C4-2B (cell line): ENCODE data around the gene LTC4S.

Experiments
- H3K27ac ChIP-seq: fragments of 450-650 bp; 2 replicates; pipeline ENCODE4 v1.5.1; 2017
- ZFX ChIP-seq: fragments of 450-650 bp; IDR thresholded peaks from 2 replicates; pipeline ENCODE4 v1.6.1; 2017
- TF ChIP-seq, protein P1 (sequence below): fragments of 450-650 bp; conservative IDR thresholded peaks from 2 replicates; pipeline ENCODE4 v1.5.1; 2017; ENCODE audit warnings: mild to moderate bottlenecking

LTC4S gene

DNA sequence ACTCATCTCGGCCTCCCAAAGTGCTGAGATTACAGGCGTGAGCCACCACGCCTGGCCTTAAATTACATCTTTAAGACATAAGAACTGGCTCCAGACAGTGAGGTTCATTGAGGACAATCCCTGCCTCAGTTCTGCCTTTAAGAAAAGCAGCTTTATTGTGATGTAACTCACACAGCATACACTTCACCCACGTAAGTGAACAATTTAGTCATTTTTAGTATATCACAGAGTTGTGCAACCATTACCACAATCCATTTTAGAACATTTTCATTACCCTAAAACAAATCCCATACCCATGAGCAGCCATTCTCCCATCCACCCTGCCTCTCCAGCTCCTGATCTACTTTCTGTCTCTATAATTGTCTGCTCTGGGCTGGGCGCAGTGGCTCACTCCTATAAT, 24.0 kb upstream of the LTC4S start:
- TF ChIP-seq ZFX = no peak
- TF ChIP-seq, protein P1, sequence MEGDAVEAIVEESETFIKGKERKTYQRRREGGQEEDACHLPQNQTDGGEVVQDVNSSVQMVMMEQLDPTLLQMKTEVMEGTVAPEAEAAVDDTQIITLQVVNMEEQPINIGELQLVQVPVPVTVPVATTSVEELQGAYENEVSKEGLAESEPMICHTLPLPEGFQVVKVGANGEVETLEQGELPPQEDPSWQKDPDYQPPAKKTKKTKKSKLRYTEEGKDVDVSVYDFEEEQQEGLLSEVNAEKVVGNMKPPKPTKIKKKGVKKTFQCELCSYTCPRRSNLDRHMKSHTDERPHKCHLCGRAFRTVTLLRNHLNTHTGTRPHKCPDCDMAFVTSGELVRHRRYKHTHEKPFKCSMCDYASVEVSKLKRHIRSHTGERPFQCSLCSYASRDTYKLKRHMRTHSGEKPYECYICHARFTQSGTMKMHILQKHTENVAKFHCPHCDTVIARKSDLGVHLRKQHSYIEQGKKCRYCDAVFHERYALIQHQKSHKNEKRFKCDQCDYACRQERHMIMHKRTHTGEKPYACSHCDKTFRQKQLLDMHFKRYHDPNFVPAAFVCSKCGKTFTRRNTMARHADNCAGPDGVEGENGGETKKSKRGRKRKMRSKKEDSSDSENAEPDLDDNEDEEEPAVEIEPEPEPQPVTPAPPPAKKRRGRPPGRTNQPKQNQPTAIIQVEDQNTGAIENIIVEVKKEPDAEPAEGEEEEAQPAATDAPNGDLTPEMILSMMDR = no peak

DNA sequence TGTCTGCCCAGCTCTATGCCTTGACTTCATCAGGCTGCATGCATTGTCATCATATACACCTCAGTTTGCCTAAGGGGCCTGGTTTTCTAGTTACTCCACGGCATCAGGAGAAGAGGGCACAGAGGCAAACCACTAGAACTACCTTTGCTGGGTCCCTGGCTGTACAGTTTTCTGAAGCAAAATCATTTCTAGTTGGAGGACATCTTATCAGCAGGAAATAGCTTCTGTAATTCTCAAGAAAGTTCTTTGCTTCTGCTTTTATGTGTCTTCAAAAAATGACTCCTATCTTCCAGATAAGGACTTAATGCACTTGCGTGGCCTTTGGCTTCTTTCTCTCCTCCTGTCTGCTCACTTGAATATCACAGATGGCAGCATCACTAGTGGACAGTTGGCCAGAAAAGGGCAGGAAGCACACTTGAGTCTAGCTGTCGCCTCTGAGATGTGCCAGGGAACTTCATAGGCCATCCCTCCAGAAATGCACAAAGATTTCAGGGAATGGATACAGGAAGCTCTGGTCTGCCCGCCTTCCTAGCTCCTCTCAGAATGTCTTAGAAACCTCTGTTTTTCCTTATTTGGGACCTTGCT, 22.4 kb upstream of the LTC4S start:
- H3K27ac ChIP-seq = no peak overlapping the region
- TF ChIP-seq ZFX = no peak
- TF ChIP-seq, protein P1 = no peak

More for the DNA sequence above, 24.0 kb upstream of the LTC4S start:
- no peak overlapping the region for H3K27ac ChIP-seq

DNA sequence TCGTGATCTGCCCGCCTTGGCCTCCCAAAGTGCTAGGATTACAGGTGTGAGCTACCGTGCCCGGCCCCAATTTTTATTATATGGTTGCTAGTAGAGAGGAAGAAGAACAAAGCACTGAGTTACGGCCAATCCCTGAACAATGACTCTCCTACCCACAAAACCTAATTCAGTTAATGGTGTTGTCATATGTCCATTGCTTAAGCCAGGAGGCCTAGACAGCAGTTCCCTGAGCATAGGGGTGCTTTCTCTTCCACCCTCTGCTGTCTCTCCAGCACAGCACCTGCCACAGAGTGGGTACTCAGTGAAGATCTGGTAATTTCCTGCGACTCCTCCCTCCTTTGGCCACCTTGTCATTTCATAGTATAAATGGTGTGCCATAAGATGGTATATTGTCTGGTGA, 21.4 kb upstream of the LTC4S start:
- TF ChIP-seq, protein P1 = no peak
- TF ChIP-seq ZFX = no peak
- no peak overlapping the region for H3K27ac ChIP-seq

DNA sequence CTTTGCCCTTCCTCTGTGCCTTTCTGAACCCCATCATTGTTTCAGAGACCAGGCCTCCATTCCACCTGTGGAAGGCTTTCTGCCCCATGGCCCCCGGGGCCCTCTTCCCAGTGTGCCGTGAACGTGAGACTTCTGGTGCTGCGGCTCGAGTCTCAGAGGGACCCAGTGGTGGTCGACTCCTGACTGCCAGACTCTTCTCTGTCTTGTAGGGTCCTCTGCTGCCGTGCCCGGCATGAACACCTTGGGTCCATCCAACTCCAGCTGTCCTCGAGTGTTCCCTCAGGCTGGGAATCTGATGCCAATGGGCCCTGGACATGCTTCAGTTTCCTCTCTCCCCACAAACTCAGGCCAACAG, 20.1 kb upstream of the LTC4S start:
- TF ChIP-seq, protein P1 = no peak
- TF ChIP-seq ZFX = no peak
- no peak overlapping the region for H3K27ac ChIP-seq

DNA sequence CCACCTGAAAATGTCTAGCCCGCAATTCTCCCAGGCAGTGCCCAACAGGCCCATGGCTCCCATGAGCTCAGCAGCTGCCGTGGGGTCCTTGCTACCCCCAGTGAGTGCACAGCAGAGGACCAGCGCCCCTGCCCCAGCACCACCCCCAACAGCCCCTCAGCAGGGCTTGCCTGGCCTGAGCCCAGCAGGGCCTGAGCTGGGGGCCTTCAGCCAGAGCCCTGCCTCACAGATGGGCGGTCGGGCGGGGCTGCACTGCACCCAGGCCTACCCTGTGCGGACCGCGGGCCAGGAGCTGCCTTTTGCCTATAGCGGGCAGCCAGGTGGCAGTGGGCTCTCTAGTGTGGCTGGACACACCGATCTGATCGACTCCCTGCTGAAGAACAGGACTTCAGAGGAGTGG, 19.3 kb upstream of the LTC4S start:
- TF ChIP-seq, protein P1 = no peak
- no peak for TF ChIP-seq ZFX
- H3K27ac ChIP-seq = no peak overlapping the region

DNA sequence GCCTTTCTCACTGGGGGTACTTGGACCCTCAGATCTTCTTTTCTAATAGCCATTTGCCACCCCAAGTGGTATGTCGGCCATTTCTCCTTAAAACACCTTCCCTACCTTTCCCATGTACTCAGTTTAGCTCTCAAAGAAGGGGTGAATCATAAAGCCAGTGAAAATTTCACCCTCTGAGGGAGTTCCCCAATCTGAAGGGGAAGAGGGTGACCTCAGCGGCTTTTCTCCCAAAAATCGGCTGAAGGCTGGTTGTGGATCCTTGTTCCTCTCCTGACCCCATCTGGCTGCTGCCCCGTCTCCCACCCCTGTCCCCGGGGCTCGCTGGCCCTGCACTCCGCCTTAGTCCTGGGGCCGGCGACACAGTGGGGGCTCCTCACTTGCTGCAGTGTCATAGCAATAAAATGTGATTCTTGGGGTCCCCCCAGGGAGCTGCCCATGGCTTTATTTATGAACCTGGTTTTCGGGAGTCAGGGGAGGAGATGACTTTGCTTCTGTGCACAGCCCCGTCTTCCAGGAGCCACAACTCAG, 17.3 kb upstream of the LTC4S start:
- TF ChIP-seq, protein P1 = no peak
- no peak for TF ChIP-seq ZFX
- no peak overlapping the region for H3K27ac ChIP-seq

DNA sequence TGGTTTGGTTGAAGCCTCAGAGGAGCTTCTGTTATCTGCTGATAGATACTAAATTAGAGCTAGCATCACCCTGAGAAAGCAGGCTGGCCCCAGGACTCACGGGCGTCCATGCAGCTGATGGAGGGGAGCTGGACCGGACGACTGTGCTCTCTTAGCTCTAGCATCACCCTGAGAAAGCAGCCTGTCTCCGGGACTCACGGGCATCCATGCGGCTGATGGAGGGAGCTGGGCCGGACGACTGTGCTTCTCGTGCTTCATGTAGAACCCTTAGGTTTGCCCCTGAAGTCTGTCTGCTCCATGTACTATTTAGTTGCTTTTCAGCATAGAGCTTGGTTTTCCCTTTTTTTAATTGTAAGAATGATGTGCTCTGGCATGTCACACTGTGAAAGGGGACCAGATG, 16.3 kb upstream of the LTC4S start:
- TF ChIP-seq ZFX = no peak
- TF ChIP-seq, protein P1 = no peak
- peak overlapping the region; percentile 13 for H3K27ac ChIP-seq
